ENCODE results near the gene AMMECR1.

Gene AMMECR1

DNA sequence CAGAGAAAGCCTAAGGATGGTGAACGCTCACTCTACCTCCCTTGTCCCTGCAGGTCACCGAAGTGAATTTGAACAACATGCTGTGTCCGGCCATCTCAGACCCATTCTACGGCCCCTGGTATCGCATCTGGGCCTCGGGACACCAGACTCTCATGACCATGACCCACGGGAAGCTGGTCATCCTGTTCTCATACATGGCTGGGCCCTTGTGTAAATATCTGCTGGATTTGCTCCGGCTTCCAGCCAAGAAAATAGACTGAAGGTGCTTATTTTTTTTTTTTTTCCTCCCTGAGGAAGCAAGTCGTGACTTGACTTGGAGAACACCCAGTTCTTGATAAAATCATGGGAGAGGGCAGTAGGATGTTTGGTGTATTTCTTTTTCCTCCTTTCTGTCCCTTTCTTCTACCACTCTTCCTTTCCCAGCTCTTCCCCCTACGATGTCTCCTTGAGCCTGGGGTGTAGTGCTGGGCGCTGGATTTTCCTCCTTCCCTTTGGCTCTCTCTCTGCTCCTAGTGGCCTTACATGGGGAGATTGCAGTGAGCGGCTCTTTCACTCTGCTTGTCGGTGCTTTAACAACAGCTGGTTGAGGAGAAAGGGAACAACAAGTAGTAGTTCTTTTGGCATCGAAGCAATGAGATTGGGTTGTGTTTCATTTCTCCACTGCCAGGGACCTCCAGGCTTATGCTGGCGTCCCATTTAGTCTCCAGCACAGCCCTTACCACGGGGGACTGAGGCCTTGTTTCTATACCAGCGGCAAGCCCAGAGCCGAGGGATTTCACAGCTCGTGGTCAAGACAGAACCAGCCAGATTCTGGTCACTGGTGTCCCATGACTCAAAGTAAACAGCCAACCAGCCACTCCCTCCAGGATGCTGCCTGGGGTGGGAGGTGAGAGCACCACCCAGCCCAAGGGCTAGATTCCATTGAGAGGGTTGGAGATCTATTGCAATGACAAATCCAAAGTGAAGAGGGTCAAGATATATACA is 144.4 kb downstream of the AMMECR1 start:
- Mint-ChIP-seq H3K4me3 (no peak overlapping the region), H3K9me3 (no peaks in the 10 kb centered on the region), H3K27me3 (ENCODE audit: low read depth) (no peaks in the 10 kb centered on the region), H3K36me3 (ENCODE audit: low read depth) (no peaks in the 10 kb centered on the region), H3K4me1 (ENCODE audit: low read depth) (no peaks in the 10 kb centered on the region), H3K27ac (no peak overlapping the region)
- DNase-seq (ENCODE audit: low spot score): no peak

GRCh38 chrX:110172215-110172614 is 145.7 kb downstream of the AMMECR1 start:
- Mint-ChIP-seq H3K9me3 (no peaks in the 10 kb centered on the region), H3K36me3 (ENCODE audit: low read depth) (no peaks in the 10 kb centered on the region), H3K27me3 (ENCODE audit: low read depth) (no peaks in the 10 kb centered on the region), H3K27ac (no peak overlapping the region), H3K4me3 (no peak overlapping the region), H3K4me1 (ENCODE audit: low read depth) (no peaks in the 10 kb centered on the region)
- DNase-seq (ENCODE audit: low spot score): no peak

DNA sequence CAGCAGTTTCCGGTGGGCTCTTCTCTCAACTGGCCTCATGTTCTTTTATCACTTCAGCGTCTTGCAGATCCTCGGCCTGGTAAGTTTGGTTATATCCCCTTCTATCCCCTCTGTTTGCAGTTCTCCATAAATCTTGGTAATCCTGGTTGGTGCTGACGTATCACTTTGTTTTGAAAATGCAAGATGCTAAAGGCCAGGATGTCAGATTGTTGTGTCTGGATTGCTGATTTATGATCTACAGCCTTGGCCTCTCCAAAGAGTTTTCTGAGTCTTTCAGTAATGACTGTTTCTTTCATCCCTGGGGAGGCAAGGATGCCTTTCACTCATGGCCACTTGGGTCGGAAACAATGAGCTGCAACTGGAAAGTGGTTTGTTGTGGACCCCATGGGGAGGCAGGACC is 146.4 kb downstream of the AMMECR1 start:
- Mint-ChIP-seq H3K27ac (no peak overlapping the region), H3K9me3 (no peaks in the 10 kb centered on the region), H3K36me3 (ENCODE audit: low read depth) (no peaks in the 10 kb centered on the region), H3K4me1 (ENCODE audit: low read depth) (no peaks in the 10 kb centered on the region), H3K27me3 (ENCODE audit: low read depth) (no peaks in the 10 kb centered on the region), H3K4me3 (no peak overlapping the region)
- no peak for DNase-seq (ENCODE audit: low spot score)

DNA sequence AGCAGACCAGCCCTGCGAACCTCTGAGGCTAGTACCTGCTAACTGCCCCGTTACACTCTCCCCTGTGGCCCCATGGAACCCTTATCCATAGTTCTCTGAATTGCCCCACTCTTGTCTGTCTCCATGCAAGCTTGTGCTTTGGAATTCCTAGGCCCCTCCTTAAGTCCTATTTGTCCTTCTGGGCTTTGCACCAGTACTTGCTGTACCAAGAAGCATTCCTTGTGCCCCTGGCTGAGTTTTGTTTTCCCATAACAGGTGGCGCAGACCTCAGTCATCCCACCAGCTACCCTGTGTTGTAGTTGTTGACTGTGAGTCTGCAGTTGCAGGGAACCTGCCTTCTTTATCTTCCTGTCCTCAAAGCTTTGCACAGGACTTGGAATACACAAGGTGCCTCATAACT is 147.9 kb downstream of the AMMECR1 start:
- Mint-ChIP-seq H3K4me3 (no peak overlapping the region), H3K9me3 (no peaks in the 10 kb centered on the region), H3K27me3 (ENCODE audit: low read depth) (no peaks in the 10 kb centered on the region), H3K27ac (no peak overlapping the region), H3K4me1 (ENCODE audit: low read depth) (no peaks in the 10 kb centered on the region), H3K36me3 (ENCODE audit: low read depth) (no peaks in the 10 kb centered on the region)
- DNase-seq (ENCODE audit: low spot score): no peak

- Mint-ChIP-seq H3K9me3 (no peaks in the 10 kb centered on the region), H3K4me1 (ENCODE audit: low read depth) (no peaks in the 10 kb centered on the region), H3K27me3 (ENCODE audit: low read depth) (no peaks in the 10 kb centered on the region), H3K36me3 (ENCODE audit: low read depth) (no peaks in the 10 kb centered on the region), H3K4me3 (no peak overlapping the region), H3K27ac (no peak overlapping the region)
- no peak for DNase-seq (ENCODE audit: low spot score)
Measured at GRCh38 chrX:110168585-110168984, 149.3 kb downstream of the AMMECR1 start.

- no peaks in the 10 kb centered on the region for H3K9me3 Mint-ChIP-seq
- H3K27ac Mint-ChIP-seq: no peak overlapping the region
- H3K4me1 Mint-ChIP-seq (ENCODE audit: low read depth): no peaks in the 10 kb centered on the region
- H3K4me3 Mint-ChIP-seq: no peak overlapping the region
- no peaks in the 10 kb centered on the region for H3K36me3 Mint-ChIP-seq (ENCODE audit: low read depth)
- no peaks in the 10 kb centered on the region for H3K27me3 Mint-ChIP-seq (ENCODE audit: low read depth)
- DNase-seq (ENCODE audit: low spot score): peak; percentile 12
Measured at GRCh38 chrX:110167952-110168451, 149.9 kb downstream of the AMMECR1 start.

- Mint-ChIP-seq H3K27ac (no peak overlapping the region), H3K4me3 (no peak overlapping the region), H3K36me3 (ENCODE audit: low read depth) (no peaks in the 10 kb centered on the region), H3K9me3 (no peaks in the 10 kb centered on the region), H3K4me1 (ENCODE audit: low read depth) (peaks cover 12% of the 10 kb centered on the region), H3K27me3 (ENCODE audit: low read depth) (no peaks in the 10 kb centered on the region)
- DNase-seq (ENCODE audit: low spot score): no peak
Measured at GRCh38 chrX:110163488-110163887, 154.4 kb downstream of the AMMECR1 start.

DNA sequence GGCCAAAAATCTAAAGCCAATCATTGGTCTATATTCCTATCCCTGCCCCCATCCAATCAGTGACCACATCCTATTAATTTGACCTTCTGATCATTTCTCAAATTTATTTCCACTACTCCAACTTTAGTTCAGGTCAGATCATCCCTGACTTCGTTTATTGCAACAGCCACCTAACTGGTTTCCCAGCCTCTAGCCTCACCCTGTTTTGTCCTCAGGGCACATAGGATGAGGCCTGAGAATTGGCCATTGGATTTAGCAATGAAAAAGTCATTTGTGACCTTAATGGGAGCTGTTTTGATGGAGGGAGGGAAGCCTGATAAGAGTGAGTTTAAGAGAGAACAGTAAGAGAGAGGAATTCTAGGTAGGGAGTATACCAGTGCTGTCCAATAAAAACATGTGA is 155.0 kb downstream of the AMMECR1 start:
- H3K4me1 Mint-ChIP-seq (ENCODE audit: low read depth): peaks cover 12% of the 10 kb centered on the region
- no peaks in the 10 kb centered on the region for H3K36me3 Mint-ChIP-seq (ENCODE audit: low read depth)
- no peak overlapping the region for H3K4me3 Mint-ChIP-seq
- H3K27me3 Mint-ChIP-seq (ENCODE audit: low read depth): no peaks in the 10 kb centered on the region
- no peaks in the 10 kb centered on the region for H3K9me3 Mint-ChIP-seq
- no peak for DNase-seq (ENCODE audit: low spot score)
- no peak overlapping the region for H3K27ac Mint-ChIP-seq

GRCh38 chrX:110162131-110162530 is 155.8 kb downstream of the AMMECR1 start:
- no peaks in the 10 kb centered on the region for H3K9me3 Mint-ChIP-seq
- no peak for DNase-seq (ENCODE audit: low spot score)
- H3K27me3 Mint-ChIP-seq (ENCODE audit: low read depth): no peaks in the 10 kb centered on the region
- H3K36me3 Mint-ChIP-seq (ENCODE audit: low read depth): no peaks in the 10 kb centered on the region
- H3K27ac Mint-ChIP-seq: no peak overlapping the region
- H3K4me3 Mint-ChIP-seq: no peak overlapping the region
- H3K4me1 Mint-ChIP-seq (ENCODE audit: low read depth): peaks cover 12% of the 10 kb centered on the region

GRCh38 chrX:110161361-110161686 is 156.6 kb downstream of the AMMECR1 start:
- no peak for DNase-seq (ENCODE audit: low spot score)
- Mint-ChIP-seq H3K9me3 (no peaks in the 10 kb centered on the region), H3K4me3 (no peak overlapping the region), H3K36me3 (ENCODE audit: low read depth) (no peaks in the 10 kb centered on the region), H3K4me1 (ENCODE audit: low read depth) (peaks cover 12% of the 10 kb centered on the region), H3K27me3 (ENCODE audit: low read depth) (no peaks in the 10 kb centered on the region), H3K27ac (no peak overlapping the region)

GRCh38 chrX:110159865-110160264 is 158.0 kb downstream of the AMMECR1 start:
- Mint-ChIP-seq H3K4me3 (no peak overlapping the region), H3K4me1 (ENCODE audit: low read depth) (peaks cover 19% of the 10 kb centered on the region), H3K36me3 (ENCODE audit: low read depth) (no peaks in the 10 kb centered on the region), H3K27ac (no peak overlapping the region), H3K27me3 (ENCODE audit: low read depth) (no peaks in the 10 kb centered on the region), H3K9me3 (no peaks in the 10 kb centered on the region)
- DNase-seq (ENCODE audit: low spot score): no peak

DNA sequence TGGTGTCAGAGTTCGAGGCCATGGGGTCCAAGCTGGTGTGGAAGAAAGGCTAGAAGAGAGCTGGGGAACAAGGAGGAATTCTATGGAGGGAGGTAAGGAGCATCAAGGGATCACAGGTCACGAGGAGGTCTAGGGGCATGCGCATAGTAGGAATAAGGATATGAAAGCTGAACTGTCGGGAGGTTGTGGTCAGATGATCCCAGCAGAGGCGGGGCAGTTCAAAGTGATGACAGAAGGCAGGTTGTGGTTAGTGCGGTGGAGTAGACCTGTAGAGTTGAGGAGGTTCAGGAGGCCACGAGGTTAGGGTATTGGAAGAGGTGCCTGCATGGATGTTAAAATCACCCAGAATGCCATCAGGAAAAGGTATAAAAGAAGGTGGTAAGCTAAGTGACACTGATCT is 158.7 kb downstream of the AMMECR1 start:
- Mint-ChIP-seq H3K4me1 (ENCODE audit: low read depth) (peaks cover 19% of the 10 kb centered on the region), H3K36me3 (ENCODE audit: low read depth) (no peaks in the 10 kb centered on the region), H3K27me3 (ENCODE audit: low read depth) (no peaks in the 10 kb centered on the region), H3K27ac (no peak overlapping the region), H3K9me3 (no peaks in the 10 kb centered on the region), H3K4me3 (no peak overlapping the region)
- no peak for DNase-seq (ENCODE audit: low spot score)

DNA sequence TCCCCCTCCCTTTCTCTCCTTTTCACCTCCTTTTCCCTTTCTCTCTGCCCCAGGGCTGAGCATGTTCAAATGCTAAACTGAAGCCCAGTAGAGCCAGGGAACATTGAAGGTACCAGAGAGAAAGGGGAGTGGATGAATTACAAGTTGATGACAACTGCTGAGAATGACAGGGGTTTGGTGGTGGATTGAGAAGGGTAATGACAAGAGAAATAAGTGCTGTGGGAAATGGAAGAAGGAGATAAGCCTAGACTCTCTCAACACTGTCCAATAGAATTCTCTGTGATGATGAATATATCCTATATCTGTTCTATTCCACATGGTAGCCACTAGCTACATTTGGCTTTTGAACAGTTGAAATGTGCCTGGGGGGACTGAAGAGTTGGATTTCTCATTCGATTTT is 160.4 kb downstream of the AMMECR1 start:
- Mint-ChIP-seq H3K36me3 (ENCODE audit: low read depth) (no peaks in the 10 kb centered on the region), H3K4me3 (no peak overlapping the region), H3K27ac (no peak overlapping the region), H3K27me3 (ENCODE audit: low read depth) (no peaks in the 10 kb centered on the region), H3K9me3 (no peaks in the 10 kb centered on the region), H3K4me1 (ENCODE audit: low read depth) (peaks cover 19% of the 10 kb centered on the region)
- DNase-seq (ENCODE audit: low spot score): no peak

DNA sequence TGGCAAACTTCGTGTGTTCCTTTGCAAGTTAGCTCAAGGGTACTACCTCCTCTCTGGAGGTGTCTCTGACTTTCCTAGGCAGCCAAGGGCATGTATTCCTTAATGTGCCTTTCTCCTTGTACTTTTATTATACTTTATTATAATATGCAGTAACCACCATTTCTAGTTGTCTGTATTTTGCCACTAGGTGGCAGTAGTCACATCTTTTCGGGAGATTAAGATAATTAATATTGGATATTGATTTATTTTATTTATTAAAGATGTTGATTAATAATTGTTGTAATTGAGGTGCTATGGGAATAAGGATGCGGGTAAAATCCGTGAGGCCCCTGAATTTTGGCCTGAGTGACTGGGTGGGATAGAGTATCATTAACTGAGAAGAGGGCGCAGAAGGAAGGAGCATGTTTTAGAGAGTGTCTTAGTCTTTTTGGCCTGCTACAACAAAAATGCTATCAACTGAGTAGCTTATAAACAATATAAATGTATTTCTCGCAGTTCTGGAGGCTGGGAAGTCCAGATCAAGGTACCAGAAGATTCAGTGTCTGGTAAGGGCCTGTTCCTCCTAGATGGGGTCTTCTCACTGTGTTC is 161.6 kb downstream of the AMMECR1 start:
- Mint-ChIP-seq H3K27me3 (ENCODE audit: low read depth) (no peaks in the 10 kb centered on the region), H3K9me3 (no peaks in the 10 kb centered on the region), H3K36me3 (ENCODE audit: low read depth) (no peaks in the 10 kb centered on the region), H3K4me1 (ENCODE audit: low read depth) (peaks cover 19% of the 10 kb centered on the region), H3K4me3 (no peak overlapping the region), H3K27ac (no peak overlapping the region)
- no peak for DNase-seq (ENCODE audit: low spot score)

Measured in T-helper 2 cell treated with Interferon-gamma antibody and Interleukin-4, amounts not matched to agents 5 μg/mL and 100 μg/mL, for 36 hours (primary cell).